DOHH2 (cell line): ENCODE results near the gene FOXD2.

Experiments used
- CTCF ChIP-seq: fragments of 200-600 bp; sonication (generic); IDR thresholded peaks from one replicate; pipeline ENCODE4 v1.5.1; 2014; ENCODE audit warnings: antibody characterized with exemption, mild to moderate bottlenecking, low read depth, low read length; ENCODE audit not compliant: poor library complexity, severe bottlenecking
- EZH2phosphoT487 ChIP-seq: fragments of 200-600 bp; sonication (generic); IDR thresholded peaks from 2 replicates; pipeline ENCODE4 v1.6.1; 2017; ENCODE audit warnings: borderline replicate concordance, mild to moderate bottlenecking, antibody characterized with exemption, low read length, moderate library complexity, mixed read lengths

- no peak for TF ChIP-seq CTCF
- no peak for TF ChIP-seq EZH2phosphoT487
Observed at GRCh38 chr1:47483651-47484050, 45.8 kb downstream of the FOXD2 start.
